Posterior vena cava (tissue), 2 donors: ENCODE data around the gene IQGAP3. TPM values are rescaled to one million over a fixed set of nuclear protein-coding genes. Genes with fewer than 3 reads are reported as not detected.

Experiments used
- DNase-seq: peaks from one replicate; pipeline ENCODE4 v3.0.0-alpha.2; 2020; ENCODE audit warnings: low spot score
- intact Hi-C, 2 donors: fragments of 100-400 bp; cut with DNase I; formaldehyde crosslinking; loops; one replicate each; pipeline versions ENCODE4 v1.14.1 to v1.14.2; 2022 to 2023
- total RNA-seq, 2 donors: library from RNA; stranded (reverse); fragmentation: NEBNext Ultra II Directional; extraction: Animal tissue kit (Norgen Biotek cat#: 25700); gene quantifications; one replicate each; pipeline ENCODE4 v1.2.1, GENCODE V29; 2021
- donor health status: DM: yes; HTN: yes; CAD: no.
- donor health status: DM: yes; HTN: yes; CAD: no.

IQGAP3 gene
- total RNA-seq, 2 donors from 2014 or later, result 0.43 to 0.79 TPM

DNA sequence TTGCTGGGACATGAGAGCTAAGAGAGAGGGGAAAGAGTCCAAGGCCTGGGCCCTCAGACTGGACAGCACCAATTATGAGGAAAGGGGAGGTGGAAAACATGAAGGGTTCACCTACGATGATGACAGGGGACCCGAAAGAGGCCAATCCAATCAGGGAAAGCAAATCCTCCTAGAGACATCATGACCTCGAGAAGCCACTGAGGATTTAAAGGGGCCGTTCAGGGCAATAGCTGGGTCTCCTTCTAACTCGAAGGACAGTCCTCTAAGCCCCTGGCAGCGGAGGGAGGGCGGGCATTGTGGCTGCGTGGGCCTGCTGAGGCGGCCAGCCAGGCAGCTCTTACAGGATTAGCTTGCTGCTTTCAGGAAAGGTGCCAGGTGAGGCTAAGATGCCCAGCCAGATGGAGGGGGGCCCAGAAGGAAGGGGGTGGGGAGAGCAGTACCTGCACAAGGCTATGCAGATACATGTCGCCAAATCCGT is 79.2 kb downstream of the IQGAP3 start:
- intact Hi-C loops, result no loop called here
- DNase-seq, result no peak

- intact Hi-C loops, result no loop called here
- DNase-seq, result no peak
These were observed 79.7 kb downstream of the IQGAP3 start for GRCh38 chr1:156492591-156493080.

DNA sequence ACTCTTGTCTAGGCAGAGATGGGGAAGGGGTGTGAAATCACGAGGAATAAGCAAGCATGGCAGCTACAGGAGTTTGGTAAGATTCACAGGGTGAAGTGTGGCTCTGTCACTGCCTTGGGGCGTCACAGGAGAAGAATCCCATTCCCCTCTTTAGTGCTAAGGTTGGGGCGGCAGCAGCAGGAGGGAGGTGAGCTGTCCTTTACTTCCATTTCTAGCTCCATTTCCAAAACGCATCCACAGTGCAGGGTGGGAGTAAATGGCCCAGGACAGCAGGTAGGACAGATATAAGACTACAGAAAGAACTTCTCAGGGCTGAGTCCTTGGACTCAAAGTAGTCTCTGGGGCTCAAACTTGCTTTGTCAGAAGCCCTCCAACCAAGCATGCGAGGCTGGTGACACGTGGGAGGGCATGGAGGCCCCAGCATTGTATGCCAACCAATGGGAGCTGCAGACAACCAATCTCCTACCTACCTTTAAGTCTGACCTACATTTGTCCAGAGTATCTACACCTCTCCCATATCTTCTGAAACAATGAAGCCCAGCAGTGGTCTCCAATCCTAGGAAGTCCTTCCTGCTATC is 80.3 kb downstream of the IQGAP3 start:
- DNase-seq, result no peak
- intact Hi-C loops, result no loop called here

GRCh38 chr1:156491151-156491949 is 81.0 kb downstream of the IQGAP3 start:
- intact Hi-C loops, result no loop called here

GRCh38 chr1:156490401-156491032 is 81.8 kb downstream of the IQGAP3 start:
- DNase-seq, result no peak
- intact Hi-C loops, result no loop called here

More at GRCh38 chr1:156491151-156491949, 81.0 kb downstream of the IQGAP3 start:
- DNase-seq, result no peak

DNA sequence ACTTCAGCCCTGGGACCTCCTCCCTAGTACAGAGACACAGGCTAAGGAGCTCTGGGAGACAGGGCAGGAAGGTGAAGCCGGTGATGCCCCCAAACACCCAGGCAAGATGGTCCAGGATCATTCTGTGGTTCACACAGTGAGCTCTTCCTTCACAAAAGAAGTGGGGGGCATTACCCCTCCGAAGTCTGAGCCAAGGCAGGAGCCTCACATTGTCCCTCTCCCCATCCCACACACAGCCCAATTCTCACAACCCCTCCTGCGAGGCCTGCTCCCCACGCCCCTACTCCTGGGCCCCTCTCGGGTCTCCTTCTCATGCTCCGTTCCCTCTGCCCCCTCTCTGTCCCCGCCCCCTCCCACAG is 82.5 kb downstream of the IQGAP3 start:
- intact Hi-C loops, result loop anchor here (10.0 kb wide), 2 partner anchors 105 to 115 kb away; partner anchors contain the start of genes GPATCH4 (in 1 of the 2) and NAXE (in 1 of the 2)
- DNase-seq, result no peak

- no peak for DNase-seq
- intact Hi-C loops, result loop anchor here (10.0 kb wide), 2 partner anchors 105 to 115 kb away; partner anchors contain the start of genes GPATCH4 (in 1 of the 2) and NAXE (in 1 of the 2)
These were observed 83.0 kb downstream of the IQGAP3 start for GRCh38 chr1:156489166-156489934.

GRCh38 chr1:156488566-156489165 is 83.7 kb downstream of the IQGAP3 start:
- intact Hi-C loops, result loop anchor here (10.0 kb wide), 2 partner anchors 106 to 116 kb away; partner anchors contain the start of genes GPATCH4 (in 1 of the 2) and NAXE (in 1 of the 2)
- no peak for DNase-seq

- no peak for DNase-seq
- intact Hi-C loops, result loop anchor here (10.0 kb wide), 2 partner anchors 107 to 117 kb away; partner anchors contain the start of genes GPATCH4 (in 1 of the 2) and NAXE (in 1 of the 2)
These were observed 84.5 kb downstream of the IQGAP3 start for GRCh38 chr1:156487862-156488261.

DNA sequence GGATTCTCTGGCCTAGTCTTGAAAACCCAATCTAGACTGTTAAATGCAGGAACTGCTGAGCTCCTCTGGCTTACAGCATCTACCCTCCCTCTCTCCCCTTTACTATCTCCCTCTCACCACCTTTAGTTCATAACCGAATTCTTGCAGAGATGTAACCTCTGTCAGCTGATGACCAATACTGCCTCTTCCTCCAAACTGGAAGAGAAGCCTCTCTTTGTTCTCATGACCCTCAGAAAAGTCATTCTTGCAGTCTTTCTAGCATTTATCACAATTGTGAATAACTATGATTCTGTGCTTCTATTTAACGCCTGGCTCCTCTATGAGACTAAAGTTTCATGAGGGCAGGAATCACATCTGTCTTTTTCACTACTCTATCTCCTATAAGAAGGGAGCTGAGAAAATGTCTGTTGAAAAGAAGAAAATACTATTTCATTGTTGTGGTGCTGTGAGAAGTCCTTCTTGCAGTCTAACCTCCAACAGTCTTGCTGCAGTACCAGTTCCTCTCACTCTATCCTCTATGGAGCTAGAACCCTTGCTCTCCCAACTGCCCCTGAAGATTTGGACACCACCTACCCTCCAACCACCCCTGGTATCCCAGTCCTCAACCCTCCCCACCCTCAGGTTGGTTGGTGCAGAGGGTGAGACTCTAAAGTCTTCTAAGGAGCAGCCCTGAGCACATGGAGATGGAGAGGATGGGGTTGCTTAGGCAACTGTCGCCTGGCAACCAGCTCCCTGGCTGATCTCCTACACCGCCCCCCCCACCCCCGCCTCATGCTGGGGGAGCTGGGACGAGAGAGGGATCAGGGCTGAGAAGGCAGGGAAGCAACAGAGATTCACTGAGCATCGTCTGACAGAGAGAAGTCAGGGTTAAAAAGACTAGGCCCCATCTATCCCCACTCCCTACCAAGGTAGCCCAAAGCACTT is 85.7 kb downstream of the IQGAP3 start:
- intact Hi-C loops, result loop anchor here (10.0 kb wide), 2 partner anchors 108 to 118 kb away; partner anchors contain the start of genes GPATCH4 (in 1 of the 2) and NAXE (in 1 of the 2)
- no peak for DNase-seq

DNA sequence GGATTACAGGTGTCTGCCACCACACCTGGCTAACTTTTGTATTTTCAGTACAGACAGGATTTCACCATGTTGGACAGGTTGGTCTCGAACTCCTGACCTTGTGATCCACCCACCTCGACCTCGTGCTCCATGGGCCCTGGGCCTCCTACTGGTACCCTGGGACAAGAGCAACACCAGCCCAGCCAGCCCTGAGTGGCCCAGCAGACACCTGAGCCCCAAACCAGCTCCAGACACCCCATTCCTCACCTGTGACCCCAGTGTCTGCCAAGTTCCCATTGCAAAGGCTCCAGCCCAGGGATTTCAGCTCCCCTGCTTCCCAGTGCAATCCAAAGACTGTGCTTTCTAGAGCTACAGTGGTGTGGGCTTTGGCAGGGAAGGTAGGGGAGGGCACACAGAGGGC is 86.4 kb downstream of the IQGAP3 start:
- peak; percentile 53 for DNase-seq
- intact Hi-C loops, result loop anchor here (10.0 kb wide), 2 partner anchors 109 to 119 kb away; partner anchors contain the start of genes GPATCH4 (in 1 of the 2) and NAXE (in 1 of the 2)

GRCh38 chr1:156484480-156485058 is 87.8 kb downstream of the IQGAP3 start:
- peak; percentile 52 for DNase-seq
- intact Hi-C loops, result loop anchor here (10.0 kb wide), 2 partner anchors 110 to 120 kb away; partner anchors contain the start of genes GPATCH4 (in 1 of the 2) and NAXE (in 1 of the 2)

GRCh38 chr1:156483397-156483796 is 89.0 kb downstream of the IQGAP3 start:
- intact Hi-C loops, result loop anchor here (10.0 kb wide), 2 partner anchors 111 to 121 kb away; partner anchors contain the start of genes GPATCH4 (in 1 of the 2) and NAXE (in 1 of the 2)
- no peak for DNase-seq

GRCh38 chr1:156482276-156482675 is 90.1 kb downstream of the IQGAP3 start:
- DNase-seq, result peak; percentile 52
- intact Hi-C loops, result loop anchor here (10.0 kb wide), 2 partner anchors 113 to 123 kb away; partner anchors contain the start of genes GPATCH4 (in 1 of the 2) and NAXE (in 1 of the 2)

- intact Hi-C loops, result loop anchor here (10.0 kb wide), 2 partner anchors 113 to 123 kb away; partner anchors contain the start of genes GPATCH4 (in 1 of the 2) and NAXE (in 1 of the 2)
- peak; percentile 32 for DNase-seq
These were observed 90.8 kb downstream of the IQGAP3 start for GRCh38 chr1:156481527-156481926.
